Inferior parietal cortex (tissue), 1 donor: Measurements from ENCODE around the gene OPA1.
"Not testable (repeated sequence)": the region's sequence is repeated elsewhere in the genome, so short reads cannot be mapped to it uniquely, and the experiment has no call there.

Experiments used
- DNase-seq: peaks from one replicate; pipeline ENCODE4 v3.0.0-alpha.2; 2016; ENCODE audit errors: extremely low spot score

Gene OPA1

GRCh38 chr3:193590088-193590856, 2.7 kb upstream of the OPA1 start:
- DNase-seq, result no peak

DNA sequence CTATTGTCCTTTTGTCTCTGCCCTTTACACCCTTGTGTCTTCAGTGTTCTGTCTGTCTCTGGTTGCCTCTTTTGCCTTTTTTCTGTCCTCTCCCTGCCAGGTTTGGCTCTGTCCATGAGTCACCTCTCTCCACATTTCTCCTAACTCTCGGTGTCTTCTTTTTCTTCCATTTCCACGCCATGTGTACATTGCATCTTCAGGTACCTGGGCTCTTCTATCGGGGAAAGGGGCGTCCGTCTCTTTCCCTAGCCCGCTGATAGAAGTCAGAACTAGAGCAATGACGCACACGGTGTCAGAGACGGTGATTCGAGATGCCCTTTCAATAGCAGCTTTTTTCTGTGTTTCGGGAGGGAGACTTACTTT, 641 bp downstream of the OPA1 start:
- no peak for DNase-seq

GRCh38 chr3:193594946-193595689, 2.1 kb downstream of the OPA1 start:
- no peak for DNase-seq

- DNase-seq, result no peak
Measured at GRCh38 chr3:193595939-193596487, 3.0 kb downstream of the OPA1 start.

DNA sequence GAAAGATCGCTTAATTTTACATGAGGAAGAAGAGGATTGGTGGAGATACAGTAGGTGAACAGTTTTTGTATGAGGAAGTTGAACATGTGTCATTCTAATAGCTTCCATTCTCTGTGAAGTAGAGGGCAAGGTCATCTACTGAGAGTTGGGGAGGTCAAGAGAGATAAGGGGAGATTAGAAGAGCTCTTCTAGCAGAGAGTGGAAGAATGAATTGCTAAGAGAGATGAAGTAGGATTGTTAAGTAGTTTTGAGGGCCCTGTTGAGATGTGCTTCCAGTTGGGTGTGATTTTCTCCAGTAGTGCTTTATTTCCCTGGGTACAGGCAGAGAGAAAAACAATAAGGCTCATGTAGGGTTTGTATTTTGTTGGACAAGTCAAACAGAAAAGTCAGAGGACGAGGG, 5.2 kb downstream of the OPA1 start:
- no peak for DNase-seq

DNA sequence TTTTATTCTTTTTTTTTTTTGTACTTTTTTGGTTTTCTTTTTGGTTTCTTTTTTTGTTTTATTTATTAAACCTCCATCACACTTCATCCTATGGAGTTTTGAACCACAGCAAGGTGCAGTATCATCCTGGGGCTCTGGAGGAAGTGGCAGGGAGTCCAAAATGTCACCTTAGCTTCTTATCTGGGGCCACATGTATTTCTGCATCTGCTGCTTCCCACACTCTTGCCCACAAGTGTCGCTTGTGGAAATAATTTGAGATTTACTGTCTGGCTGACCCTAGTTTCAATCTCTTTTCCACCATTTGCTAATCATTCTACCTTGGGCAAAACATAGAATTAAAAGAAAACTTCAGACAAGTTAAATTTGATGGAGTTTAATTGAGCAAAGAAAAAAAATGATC, 6.4 kb downstream of the OPA1 start:
- DNase-seq, result no peak

DNA sequence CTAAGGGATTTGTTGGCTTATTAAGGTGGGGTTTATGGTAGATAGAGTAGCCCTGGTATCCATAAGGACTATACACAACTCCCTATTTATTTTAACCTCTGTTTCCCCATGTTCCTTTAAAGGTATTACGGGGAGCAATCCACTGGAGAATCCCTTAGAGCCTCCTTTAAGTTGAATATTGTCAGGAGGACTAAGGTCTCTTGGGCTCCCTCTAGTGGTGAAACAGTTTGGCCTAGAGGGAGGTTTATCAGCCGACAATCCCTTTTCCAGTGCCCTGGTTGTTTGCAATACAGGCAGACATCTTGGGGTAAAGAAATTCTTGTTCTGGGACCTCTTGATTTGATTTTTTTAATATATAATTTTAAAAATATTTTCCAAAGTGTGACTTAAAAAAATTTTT, 12.9 kb downstream of the OPA1 start:
- peak; percentile 73 for DNase-seq

- DNase-seq, result not testable (repeated sequence)
Measured at GRCh38 chr3:193606892-193607291, 13.9 kb downstream of the OPA1 start.

GRCh38 chr3:193610516-193610915, 17.5 kb downstream of the OPA1 start:
- DNase-seq, result not testable (repeated sequence)

DNA sequence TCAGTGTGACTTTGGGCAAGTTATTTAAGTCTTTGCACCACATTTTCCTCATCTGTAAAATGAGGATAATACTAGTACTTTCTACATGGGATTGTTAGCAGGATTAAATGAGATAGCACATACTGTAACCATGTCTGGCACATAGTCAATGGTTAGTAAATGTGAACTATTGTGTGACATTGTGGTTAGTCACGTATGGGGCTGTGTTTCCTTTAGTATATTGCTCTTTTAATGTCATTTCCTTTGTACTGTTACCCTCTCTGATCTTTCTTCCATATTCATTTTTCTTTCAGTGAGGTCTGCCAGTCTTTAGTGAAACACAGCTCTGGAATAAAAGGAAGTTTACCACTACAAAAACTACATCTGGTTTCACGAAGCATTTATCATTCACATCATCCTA, 21.4 kb downstream of the OPA1 start:
- no peak for DNase-seq

DNA sequence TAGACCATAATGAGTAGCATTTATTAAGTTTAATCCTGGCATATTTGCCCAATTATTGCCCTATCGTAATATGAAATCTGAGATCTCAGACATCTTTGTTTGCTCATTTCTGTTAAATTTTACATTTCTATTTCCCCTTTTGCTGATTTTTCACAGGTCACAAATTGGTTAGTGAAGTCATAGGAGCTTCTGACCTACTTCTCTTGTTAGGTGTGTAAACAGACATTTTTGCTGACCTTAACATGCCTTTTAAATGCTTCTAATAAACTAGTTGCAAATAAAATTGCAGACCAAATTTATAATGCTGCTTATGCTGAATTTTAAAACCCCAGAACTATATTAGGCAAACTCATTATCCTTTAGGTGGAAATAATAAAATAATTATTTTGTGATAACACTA, 24.6 kb downstream of the OPA1 start:
- DNase-seq, result no peak

DNA sequence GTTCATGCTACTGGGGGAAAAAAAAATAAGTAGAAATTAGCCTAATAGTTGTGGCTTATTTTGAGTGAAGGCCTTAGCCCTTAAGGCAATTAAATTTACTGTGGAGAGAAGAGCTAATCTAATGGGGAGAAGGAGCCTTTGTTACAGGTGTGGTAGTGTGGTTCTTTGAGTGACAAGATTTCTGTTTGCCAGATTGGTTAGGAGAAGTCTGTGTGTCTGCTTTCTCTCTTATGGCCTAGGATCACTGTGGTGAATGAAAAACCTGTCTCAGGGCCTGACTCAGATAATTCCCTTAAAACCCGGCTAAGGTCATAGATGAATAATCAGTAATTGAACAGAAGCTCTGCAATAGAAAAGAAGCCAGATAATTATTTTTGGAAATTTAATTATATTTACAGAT, 27.0 kb downstream of the OPA1 start:
- DNase-seq, result no peak

DNA sequence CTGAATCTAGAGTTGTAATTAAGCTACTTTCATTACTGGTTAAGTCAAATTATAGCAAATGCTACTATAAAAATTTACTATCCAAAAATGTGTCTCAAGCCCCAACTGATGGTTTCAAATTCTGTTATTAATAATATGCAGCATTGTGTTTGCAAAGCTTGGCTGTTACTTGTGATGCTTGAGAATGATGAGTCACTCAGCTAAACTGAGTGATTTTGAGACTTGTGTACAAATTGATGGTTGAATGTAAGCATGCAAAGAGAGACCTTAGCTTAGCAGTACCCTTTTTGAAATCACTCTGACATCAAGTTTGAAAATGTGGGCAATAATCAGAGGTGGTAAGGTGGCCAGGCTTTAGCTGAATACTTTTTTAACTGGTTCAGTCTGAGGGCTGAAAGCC, 27.6 kb downstream of the OPA1 start:
- no peak for DNase-seq

GRCh38 chr3:193621127-193621526, 28.1 kb downstream of the OPA1 start:
- DNase-seq, result no peak

DNA sequence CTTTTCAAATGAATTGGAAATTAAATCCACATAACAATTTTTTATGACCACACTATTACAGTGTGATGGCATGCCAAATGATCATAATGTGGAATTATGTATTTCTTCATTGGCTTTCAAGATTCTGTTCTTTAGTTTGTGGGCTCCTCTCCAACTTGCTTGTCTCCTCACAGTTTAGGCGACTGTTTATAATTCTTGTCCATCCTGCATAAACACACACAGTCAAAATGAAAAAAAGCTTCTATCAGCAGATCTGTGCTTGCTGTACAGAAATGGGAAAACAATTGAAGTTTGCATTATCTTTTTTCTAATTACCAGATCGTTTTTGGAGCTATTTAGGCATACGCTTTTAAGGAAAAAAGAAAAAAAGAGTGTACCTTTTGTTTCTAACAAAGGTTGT, 37.0 kb downstream of the OPA1 start:
- DNase-seq, result no peak

- no peak for DNase-seq
Measured at GRCh38 chr3:193637831-193638230, 44.8 kb downstream of the OPA1 start.

GRCh38 chr3:193638833-193639232, 45.8 kb downstream of the OPA1 start:
- DNase-seq, result no peak

- DNase-seq, result no peak
Measured at GRCh38 chr3:193640165-193640715, 47.2 kb downstream of the OPA1 start.

GRCh38 chr3:193640728-193641439, 47.9 kb downstream of the OPA1 start:
- DNase-seq, result no peak

DNA sequence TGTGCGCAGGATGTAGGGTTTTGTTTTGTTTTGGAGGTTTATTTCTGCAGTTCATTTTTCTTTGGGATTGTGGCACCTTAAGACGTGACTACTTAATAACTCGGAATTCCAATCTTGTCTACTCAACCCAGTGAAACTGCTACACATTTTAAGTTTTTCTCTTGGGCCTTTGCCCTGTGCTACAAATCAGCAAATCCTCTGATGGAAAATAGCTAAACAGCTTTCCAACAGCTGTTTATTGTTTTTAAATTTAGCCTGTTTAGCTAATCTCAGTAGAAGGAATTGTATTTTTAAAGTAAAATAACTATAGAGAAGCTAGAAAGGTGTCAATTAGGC, 48.4 kb downstream of the OPA1 start:
- no peak for DNase-seq

DNA sequence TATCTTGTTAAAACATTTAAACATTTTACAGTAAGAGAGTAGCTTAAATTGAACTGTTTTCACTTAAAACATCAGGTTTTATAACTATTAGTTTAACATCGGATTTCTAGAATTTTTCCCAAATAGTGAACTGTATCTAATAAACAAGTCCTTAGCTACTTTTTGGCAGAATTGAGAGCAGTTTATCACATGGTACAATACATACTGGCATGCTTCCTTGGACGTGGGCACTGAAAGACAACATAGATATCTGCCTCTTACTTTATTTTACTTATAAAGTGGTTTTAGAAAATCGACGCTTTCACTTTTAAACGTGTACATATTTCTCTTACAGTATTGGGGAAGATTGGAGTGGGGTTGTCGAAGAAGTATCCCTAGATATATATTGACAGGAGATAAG, 52.8 kb downstream of the OPA1 start:
- no peak for DNase-seq

- no peak for DNase-seq
Measured at GRCh38 chr3:193648542-193649076, 55.6 kb downstream of the OPA1 start.
